ENCODE data around the gene DNAJC22. TPM values are rescaled to one million over a fixed set of nuclear protein-coding genes. Genes with fewer than 3 reads are reported as not detected.
"Not testable (repeated sequence)": the region's sequence is repeated elsewhere in the genome, so short reads cannot be mapped to it uniquely, and the experiment has no call there.

DNAJC22 gene
- total RNA-seq, 1 donor from 2014 or later, result 73.7 TPM

GRCh38 chr12:49331380-49332222 is 15.1 kb upstream of the DNAJC22 start:
- DNase-seq (ENCODE audit: low spot score), result peak; percentile 62

GRCh38 chr12:49332441-49332861 is 14.2 kb upstream of the DNAJC22 start:
- DNase-seq (ENCODE audit: low spot score), result no peak

- DNase-seq (ENCODE audit: low spot score), result no peak
Observed at GRCh38 chr12:49332891-49333371, 13.8 kb upstream of the DNAJC22 start.

- not testable (repeated sequence) for DNase-seq (ENCODE audit: low spot score)
Observed at GRCh38 chr12:49333778-49334177, 12.9 kb upstream of the DNAJC22 start.

GRCh38 chr12:49334226-49334625 is 12.5 kb upstream of the DNAJC22 start:
- DNase-seq (ENCODE audit: low spot score), result no peak

- DNase-seq (ENCODE audit: low spot score), result no peak
Observed at GRCh38 chr12:49334681-49335080, 12.0 kb upstream of the DNAJC22 start.

GRCh38 chr12:49335118-49335954 is 11.4 kb upstream of the DNAJC22 start:
- no peak for DNase-seq (ENCODE audit: low spot score)

GRCh38 chr12:49335955-49336644 is 10.6 kb upstream of the DNAJC22 start:
- DNase-seq (ENCODE audit: low spot score), result no peak

GRCh38 chr12:49336645-49337584 is 9.8 kb upstream of the DNAJC22 start, which contains the start of gene C1QL4:
C1QL4 (minus strand) TSS chr12:49337188; CDS start chr12:49336477, 711 bp downstream.
- peak; percentile 82 for DNase-seq (ENCODE audit: low spot score)

- DNase-seq (ENCODE audit: low spot score), result no peak
Observed at GRCh38 chr12:49338830-49339463, 7.7 kb upstream of the DNAJC22 start.

GRCh38 chr12:49339464-49339861 is 7.2 kb upstream of the DNAJC22 start:
- DNase-seq (ENCODE audit: low spot score), result no peak

- DNase-seq (ENCODE audit: low spot score), result no peak
Observed at GRCh38 chr12:49340095-49340870, 6.4 kb upstream of the DNAJC22 start.

- no peak for DNase-seq (ENCODE audit: low spot score)
Observed at GRCh38 chr12:49340971-49341776, 5.5 kb upstream of the DNAJC22 start.

GRCh38 chr12:49341777-49342065 is 5.0 kb upstream of the DNAJC22 start:
- DNase-seq (ENCODE audit: low spot score), result no peak

GRCh38 chr12:49342066-49342913 is 4.4 kb upstream of the DNAJC22 start:
- peak; percentile 74 for DNase-seq (ENCODE audit: low spot score)

- no peak for DNase-seq (ENCODE audit: low spot score)
Observed at GRCh38 chr12:49342914-49343731, 3.6 kb upstream of the DNAJC22 start.

GRCh38 chr12:49344486-49345050 is 2.1 kb upstream of the DNAJC22 start:
- no peak for DNase-seq (ENCODE audit: low spot score)

Data from mucosa of gallbladder (tissue), 1 donor.